H1 (cell line): ENCODE data around the gene INPPL1. TPM values are rescaled to one million over a fixed set of nuclear protein-coding genes. Genes with fewer than 3 reads are reported as not detected.
A peak's percentile ranks its signal among the peaks of the same experiment; 100 is the strongest.

ENCODE experiments used
- CREB1 ChIP-seq: IDR thresholded peaks from 2 replicates; pipeline ENCODE4 v1.6.1; 2012; ENCODE audit warnings: inconsistent platforms
- SUZ12 ChIP-seq: fragments of 200-600 bp; sonication (generic); IDR thresholded peaks from 2 replicates; pipeline ENCODE4 v1.6.1; 2012; ENCODE audit warnings: mild to moderate bottlenecking, inconsistent platforms, low read length, moderate library complexity, mixed read lengths
- polyA plus RNA-seq, 7 experiments: library from polyadenylated mRNA; depleted of rRNA in 3 of 7; stranded (reverse) in 5 of 7; unstranded in 2 of 7; fragments of >200 nt in 5 of 7; fragments of 200-250 nt in 2 of 7; gene quantifications; 1 replicate in 5 of 7; 2 replicates in 1 of 7; 4 replicates in 1 of 7; pipeline versions ENCODE4 v1.2.1 to v1.2.3, GENCODE V29; 2011 to 2013; ENCODE audit warnings: missing spikeins in 2 of 7, mixed read lengths in 2 of 7
- total RNA-seq: library from RNA; stranded (reverse); fragmentation: NEBNext Ultra II Directional; extraction: Animal tissue kit (Norgen Biotek cat#: 25700); gene quantifications from 2 replicates; pipeline ENCODE4 v1.2.1, GENCODE V29; 2021
- TF ChIP-seq, protein P1 (sequence below): IDR thresholded peaks from 2 replicates; pipeline ENCODE4 v1.6.1; 2011; ENCODE audit warnings: low read depth, mild to moderate bottlenecking, low read length; ENCODE audit not compliant: insufficient read depth

Gene INPPL1
- total and polyA plus RNA-seq, 2 of the 8 experiments (the other 6 are each of a cell fraction or from before 2014, with no cell fraction given): 54.5 to 79.5 TPM

GRCh38 chr11:72245263-72245816, 20.8 kb downstream of the INPPL1 start (continued):
- peak; percentile 88 for TF ChIP-seq SUZ12
- TF ChIP-seq, protein P1, sequence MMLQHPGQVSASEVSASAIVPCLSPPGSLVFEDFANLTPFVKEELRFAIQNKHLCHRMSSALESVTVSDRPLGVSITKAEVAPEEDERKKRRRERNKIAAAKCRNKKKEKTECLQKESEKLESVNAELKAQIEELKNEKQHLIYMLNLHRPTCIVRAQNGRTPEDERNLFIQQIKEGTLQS: no peak
- no peak for TF ChIP-seq CREB1
